ENCODE measurements around the gene MKLN1. TPM values are rescaled to one million over a fixed set of nuclear protein-coding genes. Genes with fewer than 3 reads are reported as not detected.
"Not testable (repeated sequence)": the region's sequence is repeated elsewhere in the genome, so short reads cannot be mapped to it uniquely, and the experiment has no call there.

The MKLN1 gene
- total RNA-seq, 4 donors from 2014 or later, result 37.9 to 55.2 (median 41.3) TPM

- Histone ChIP-seq H3K9me3 (no peaks in the 10 kb centered on the region), H3K36me3 (peaks cover 12 to 38% (median 14%) of the 10 kb centered on the region in 4 donors), H3K4me3 (no peak overlapping the region), H3K27me3 (no peaks in the 10 kb centered on the region), H3K27ac (replicated peaks in 1 of 4) (no peak overlapping the region), H3K4me1 (peaks cover 0 to 5% (median 0%) of the 10 kb centered on the region in 4 donors)
- no peak for DNase-seq (ENCODE audit: extremely low spot score)
- no peak for TF ChIP-seq EP300 (IDR thresholded peaks at IDR 0.05)
- no peak for TF ChIP-seq CTCF (IDR thresholded peaks at IDR 0.05)
- 100% methylated on average over 1 of the region's 1 CpG for WGBS
- intact Hi-C loops (cut with DNase I), result no loop called here
Observed at GRCh38 chr7:131459256-131459655, 131.6 kb downstream of the MKLN1 start.

GRCh38 chr7:131462059-131462458, 134.4 kb downstream of the MKLN1 start:
- DNase-seq (ENCODE audit: extremely low spot score), result no peak
- H3K27me3 ChIP-seq, result no peaks in the 10 kb centered on the region
- whole genome bisulfite sequencing, result 82% methylated on average over 3 of the region's 3 CpGs
- TF ChIP-seq CTCF (IDR thresholded peaks at IDR 0.05), result no peak
- no peak for TF ChIP-seq EP300 (IDR thresholded peaks at IDR 0.05)
- TF ChIP-seq POLR2A (IDR thresholded peaks at IDR 0.05; ENCODE audit: low read depth), result no peak
- TF ChIP-seq POLR2AphosphoS5 (IDR thresholded peaks at IDR 0.05), result no peak
- H3K4me1 ChIP-seq, result no peaks in the 10 kb centered on the region
- H3K9me3 ChIP-seq, result no peaks in the 10 kb centered on the region
- peaks cover 22 to 66% (median 31%) of the 10 kb centered on the region in 4 donors for H3K36me3 ChIP-seq
- intact Hi-C loops (cut with DNase I), result no loop called here
- no peak overlapping the region for H3K27ac ChIP-seq (replicated peaks in 1 of 4)
- H3K4me3 ChIP-seq, result no peak overlapping the region

- intact Hi-C loops (cut with DNase I); H3K9me3 ChIP-seq; H3K4me3 ChIP-seq; H3K27ac ChIP-seq (replicated peaks in 1 of 4); H3K27me3 ChIP-seq; H3K4me1 ChIP-seq; DNase-seq (ENCODE audit: extremely low spot score): not testable (repeated sequence)
- peaks cover 23 to 69% (median 38%) of the 10 kb centered on the region in 4 donors for H3K36me3 ChIP-seq
Observed at GRCh38 chr7:131462715-131463114, 135.0 kb downstream of the MKLN1 start.

- Histone ChIP-seq H3K4me1 (peaks cover 3 to 8% (median 7%) of the 10 kb centered on the region in 4 donors), H3K4me3 (no peak overlapping the region), H3K9me3 (no peaks in the 10 kb centered on the region), H3K27ac (replicated peaks in 1 of 4) (no peak overlapping the region), H3K27me3 (no peaks in the 10 kb centered on the region), H3K36me3 (peaks cover 32 to 95% (median 71%) of the 10 kb centered on the region in 4 donors)
- no peak for TF ChIP-seq EP300 (IDR thresholded peaks at IDR 0.05)
- no peak for TF ChIP-seq CTCF (IDR thresholded peaks at IDR 0.05)
- TF ChIP-seq POLR2AphosphoS5 (IDR thresholded peaks at IDR 0.05), result no peak
- TF ChIP-seq POLR2A (IDR thresholded peaks at IDR 0.05; ENCODE audit: low read depth), result no peak
- no peak for DNase-seq (ENCODE audit: extremely low spot score)
- 94% methylated on average over 12 of the region's 12 CpGs for WGBS
- intact Hi-C loops (cut with DNase I), result no loop called here
Observed at GRCh38 chr7:131466735-131467365, 139.2 kb downstream of the MKLN1 start.

GRCh38 chr7:131467788-131468187, 140.1 kb downstream of the MKLN1 start:
- H3K4me1 ChIP-seq, result peaks cover 6 to 9% (median 7%) of the 10 kb centered on the region in 4 donors
- no peak for DNase-seq (ENCODE audit: extremely low spot score)
- H3K27me3 ChIP-seq, result no peaks in the 10 kb centered on the region
- no peaks in the 10 kb centered on the region for H3K9me3 ChIP-seq
- WGBS, result 98% methylated on average over 5 of the region's 5 CpGs
- intact Hi-C loops (cut with DNase I), result no loop called here
- TF ChIP-seq EP300 (IDR thresholded peaks at IDR 0.05), result no peak
- TF ChIP-seq POLR2AphosphoS5 (IDR thresholded peaks at IDR 0.05), result no peak
- TF ChIP-seq POLR2A (IDR thresholded peaks at IDR 0.05; ENCODE audit: low read depth), result no peak
- no peak for TF ChIP-seq CTCF (IDR thresholded peaks at IDR 0.05)
- H3K27ac ChIP-seq (replicated peaks in 1 of 4), result no peak overlapping the region
- H3K4me3 ChIP-seq, result no peak overlapping the region
- peaks cover 33 to 89% (median 74%) of the 10 kb centered on the region in 4 donors for H3K36me3 ChIP-seq

All from esophagus muscularis mucosa (tissue), 4 donors.